K562 (cell line): ENCODE measurements around the gene KCNK1. TPM values are rescaled to one million over a fixed set of nuclear protein-coding genes. Genes with fewer than 3 reads are reported as not detected.

Experiments
- CEBPG ChIP-seq, 3 experiments: fragments of 200-800 bp in 1 of 3; sonication (Bioruptor generic) in 1 of 3; sonication (generic) in 1 of 3; formaldehyde crosslinking in 1 of 3; IDR thresholded peaks in 2 of 3; conservative IDR thresholded peaks in 1 of 3; 2 replicates each; pipeline versions ENCODE4 v1.6.1 to v1.8.0; 2016 to 2022; ENCODE audit warnings: missing compliant biosample characterization in 2 of 3, missing genetic modification characterization in 2 of 3, mild to moderate bottlenecking in 1 of 3, missing genetic modification reagents in 1 of 3
- CREBBP ChIP-seq: IDR thresholded peaks from one replicate; pipeline ENCODE4 v1.6.1; 2012; ENCODE audit warnings: low read depth, mild to moderate bottlenecking, control low read depth, inconsistent platforms, low read length
- EGR1 ChIP-seq: fragments of 450-650 bp; conservative IDR thresholded peaks from 2 replicates; pipeline ENCODE4 v1.6.1; 2017; ENCODE audit warnings: mild to moderate bottlenecking
- FOXM1 ChIP-seq, 2 experiments: fragments of 450-650 bp in 1 of 2; sonication (generic) in 1 of 2; formaldehyde crosslinking in 1 of 2; IDR thresholded peaks; 2 replicates each; pipeline versions ENCODE4 v1.6.1 to v1.9.0; 2017 to 2022; ENCODE audit warnings: low read depth in 2 of 2, mild to moderate bottlenecking in 2 of 2, missing genetic modification reagents in 1 of 2, moderate library complexity in 1 of 2
- GTF2A2 ChIP-seq: IDR thresholded peaks from 2 replicates; pipeline ENCODE4 v1.6.1; 2016; ENCODE audit warnings: mild to moderate bottlenecking, missing genetic modification characterization, missing compliant biosample characterization
- HMG20A ChIP-seq: fragments of 450-650 bp; formaldehyde crosslinking; conservative IDR thresholded peaks from 2 replicates; pipeline ENCODE4 v1.4.0; 2020; ENCODE audit warnings: mild to moderate bottlenecking, mixed read lengths
- KAT2B ChIP-seq: IDR thresholded peaks from one replicate; pipeline ENCODE4 v1.6.1; 2012; ENCODE audit warnings: low read depth, mild to moderate bottlenecking, control low read depth, inconsistent platforms, low read length, moderate library complexity
- MAFG ChIP-seq: fragments of 450-650 bp; conservative IDR thresholded peaks from 2 replicates; pipeline ENCODE4 v1.6.1; 2016; ENCODE audit warnings: missing genetic modification characterization, missing compliant biosample characterization
- MTA1 ChIP-seq: fragments of 450-650 bp; IDR thresholded peaks from 2 replicates; pipeline ENCODE4 v1.6.1; 2017; ENCODE audit warnings: borderline replicate concordance
- NELFE ChIP-seq: IDR thresholded peaks from 2 replicates; pipeline ENCODE4 v1.6.1; 2011; ENCODE audit warnings: mild to moderate bottlenecking; ENCODE audit not compliant: insufficient read depth, insufficient read length
- NFATC3 ChIP-seq: fragments of 450-650 bp; IDR thresholded peaks from 2 replicates; pipeline ENCODE4 v1.6.1; 2017; ENCODE audit warnings: mild to moderate bottlenecking
- PHF20 ChIP-seq: fragments of 450-650 bp; IDR thresholded peaks from 2 replicates; pipeline ENCODE4 v1.6.1; 2018; ENCODE audit not compliant: partially characterized antibody
- RBBP5 ChIP-seq: fragments of 200-600 bp; sonication (generic); IDR thresholded peaks from 2 replicates; pipeline ENCODE4 v1.6.1; 2012; ENCODE audit warnings: borderline replicate concordance, mild to moderate bottlenecking, low read length, control low read depth, inconsistent platforms; ENCODE audit not compliant: insufficient read depth, poor library complexity, severe bottlenecking
- SMAD3 ChIP-seq: fragments of 450-650 bp; formaldehyde crosslinking; conservative IDR thresholded peaks from 2 replicates; pipeline ENCODE4 v1.4.0; 2020; ENCODE audit warnings: mild to moderate bottlenecking
- TGIF2 ChIP-seq: sonication (generic); formaldehyde crosslinking; IDR thresholded peaks from 2 replicates; pipeline ENCODE4 v1.8.1; 2022; ENCODE audit warnings: mild to moderate bottlenecking, missing genetic modification reagents, moderate library complexity
- ZBED1 ChIP-seq: IDR thresholded peaks from 2 replicates; pipeline ENCODE4 v1.6.1; 2014
- ZKSCAN3 ChIP-seq: fragments of 250-450 bp; sonication (Bioruptor Pico); IDR thresholded peaks from 2 replicates; pipeline ENCODE4 v1.4.0; 2020
- ZNF217 ChIP-seq: sonication (generic); formaldehyde crosslinking; IDR thresholded peaks from 2 replicates; pipeline ENCODE4 v1.8.0; 2022; ENCODE audit warnings: mild to moderate bottlenecking, missing genetic modification reagents
- ZNF232 ChIP-seq: sonication (generic); formaldehyde crosslinking; IDR thresholded peaks from 2 replicates; pipeline ENCODE4 v1.8.0; 2022; ENCODE audit warnings: mild to moderate bottlenecking, missing genetic modification reagents
- polyA plus RNA-seq, 8 experiments: library from polyadenylated mRNA; depleted of rRNA in 4 of 8; stranded (reverse) in 5 of 8; unstranded in 3 of 8; fragments of >200 nt; fragmentation: Nextera tagmentation in 2 of 8; fragmentation: Illumina TruSeq in 1 of 8; extraction: Ambion mirVana in 2 of 8; extraction: Trizol in 1 of 8; gene quantifications; 2 replicates each; pipeline versions ENCODE4 v1.2.1 to v1.2.3, GENCODE V29; 2011 to 2014; ENCODE audit warnings: inconsistent platforms in 1 of 8, missing spikeins in 1 of 8
- total RNA-seq, 7 experiments: library from RNA; depleted of rRNA in 6 of 7; stranded (reverse); fragments of >200 nt in 6 of 7; fragmentation: Illumina TruSeq in 2 of 7; extraction: Trizol in 2 of 7; gene quantifications; 2 replicates each; pipeline versions ENCODE4 v1.2.1 to v1.2.3, GENCODE V29; 2011 to 2021; ENCODE audit warnings: low replicate concordance in 1 of 7
- TF ChIP-seq, protein P1 (sequence below): fragments of 250-450 bp; sonication (Bioruptor Pico); IDR thresholded peaks from 2 replicates; pipeline ENCODE4 v1.5.0; 2022; ENCODE audit warnings: mild to moderate bottlenecking
- TF ChIP-seq, protein P2 (sequence below): fragments of 450-650 bp; IDR thresholded peaks from 2 replicates; pipeline ENCODE4 v1.6.1; 2016; ENCODE audit warnings: low read depth

The KCNK1 gene
- total and polyA plus RNA-seq, 9 of the 15 experiments (the other 6 are each of a cell fraction or from before 2014, with no cell fraction given) = 3.1 to 22.7 (median 6.0) TPM

DNA sequence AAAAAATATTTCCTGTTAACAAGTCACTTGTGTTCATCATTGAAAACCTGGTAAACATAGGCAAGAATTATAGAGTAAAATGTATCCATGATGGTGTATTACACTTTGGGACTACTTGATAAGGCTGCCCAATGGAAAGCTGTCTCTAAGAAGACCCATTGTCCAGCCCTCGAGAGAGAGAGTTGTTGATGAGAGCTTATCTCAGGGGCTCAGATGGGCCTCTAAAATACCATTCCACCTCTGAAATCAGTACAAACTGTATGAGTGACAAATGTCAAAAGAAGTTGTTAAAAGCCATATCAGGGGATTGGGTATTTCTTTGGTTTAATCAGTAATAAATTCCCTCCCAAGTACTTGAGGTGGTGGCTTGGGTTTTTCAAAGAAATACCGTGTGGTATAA, 96.1 kb downstream of the KCNK1 start (continued):
- no peak for TF ChIP-seq MTA1
- TF ChIP-seq HMG20A (CRISPR knock-in tag) = 0 out of 2 replicates have a peak, but pooled peaks have one; percentile 70
- no peak for TF ChIP-seq EGR1
- no peak for TF ChIP-seq ZNF217 (CRISPR knock-in tag)
- TF ChIP-seq, protein P1, sequence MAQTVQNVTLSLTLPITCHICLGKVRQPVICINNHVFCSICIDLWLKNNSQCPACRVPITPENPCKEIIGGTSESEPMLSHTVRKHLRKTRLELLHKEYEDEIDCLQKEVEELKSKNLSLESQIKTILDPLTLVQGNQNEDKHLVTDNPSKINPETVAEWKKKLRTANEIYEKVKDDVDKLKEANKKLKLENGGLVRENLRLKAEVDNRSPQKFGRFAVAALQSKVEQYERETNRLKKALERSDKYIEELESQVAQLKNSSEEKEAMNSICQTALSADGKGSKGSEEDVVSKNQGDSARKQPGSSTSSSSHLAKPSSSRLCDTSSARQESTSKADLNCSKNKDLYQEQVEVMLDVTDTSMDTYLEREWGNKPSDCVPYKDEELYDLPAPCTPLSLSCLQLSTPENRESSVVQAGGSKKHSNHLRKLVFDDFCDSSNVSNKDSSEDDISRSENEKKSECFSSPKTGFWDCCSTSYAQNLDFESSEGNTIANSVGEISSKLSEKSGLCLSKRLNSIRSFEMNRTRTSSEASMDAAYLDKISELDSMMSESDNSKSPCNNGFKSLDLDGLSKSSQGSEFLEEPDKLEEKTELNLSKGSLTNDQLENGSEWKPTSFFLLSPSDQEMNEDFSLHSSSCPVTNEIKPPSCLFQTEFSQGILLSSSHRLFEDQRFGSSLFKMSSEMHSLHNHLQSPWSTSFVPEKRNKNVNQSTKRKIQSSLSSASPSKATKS (CRISPR knock-in tag) = no peak
- TF ChIP-seq SMAD3 = no peak
- no peak for TF ChIP-seq RBBP5
- TF ChIP-seq, protein P2, sequence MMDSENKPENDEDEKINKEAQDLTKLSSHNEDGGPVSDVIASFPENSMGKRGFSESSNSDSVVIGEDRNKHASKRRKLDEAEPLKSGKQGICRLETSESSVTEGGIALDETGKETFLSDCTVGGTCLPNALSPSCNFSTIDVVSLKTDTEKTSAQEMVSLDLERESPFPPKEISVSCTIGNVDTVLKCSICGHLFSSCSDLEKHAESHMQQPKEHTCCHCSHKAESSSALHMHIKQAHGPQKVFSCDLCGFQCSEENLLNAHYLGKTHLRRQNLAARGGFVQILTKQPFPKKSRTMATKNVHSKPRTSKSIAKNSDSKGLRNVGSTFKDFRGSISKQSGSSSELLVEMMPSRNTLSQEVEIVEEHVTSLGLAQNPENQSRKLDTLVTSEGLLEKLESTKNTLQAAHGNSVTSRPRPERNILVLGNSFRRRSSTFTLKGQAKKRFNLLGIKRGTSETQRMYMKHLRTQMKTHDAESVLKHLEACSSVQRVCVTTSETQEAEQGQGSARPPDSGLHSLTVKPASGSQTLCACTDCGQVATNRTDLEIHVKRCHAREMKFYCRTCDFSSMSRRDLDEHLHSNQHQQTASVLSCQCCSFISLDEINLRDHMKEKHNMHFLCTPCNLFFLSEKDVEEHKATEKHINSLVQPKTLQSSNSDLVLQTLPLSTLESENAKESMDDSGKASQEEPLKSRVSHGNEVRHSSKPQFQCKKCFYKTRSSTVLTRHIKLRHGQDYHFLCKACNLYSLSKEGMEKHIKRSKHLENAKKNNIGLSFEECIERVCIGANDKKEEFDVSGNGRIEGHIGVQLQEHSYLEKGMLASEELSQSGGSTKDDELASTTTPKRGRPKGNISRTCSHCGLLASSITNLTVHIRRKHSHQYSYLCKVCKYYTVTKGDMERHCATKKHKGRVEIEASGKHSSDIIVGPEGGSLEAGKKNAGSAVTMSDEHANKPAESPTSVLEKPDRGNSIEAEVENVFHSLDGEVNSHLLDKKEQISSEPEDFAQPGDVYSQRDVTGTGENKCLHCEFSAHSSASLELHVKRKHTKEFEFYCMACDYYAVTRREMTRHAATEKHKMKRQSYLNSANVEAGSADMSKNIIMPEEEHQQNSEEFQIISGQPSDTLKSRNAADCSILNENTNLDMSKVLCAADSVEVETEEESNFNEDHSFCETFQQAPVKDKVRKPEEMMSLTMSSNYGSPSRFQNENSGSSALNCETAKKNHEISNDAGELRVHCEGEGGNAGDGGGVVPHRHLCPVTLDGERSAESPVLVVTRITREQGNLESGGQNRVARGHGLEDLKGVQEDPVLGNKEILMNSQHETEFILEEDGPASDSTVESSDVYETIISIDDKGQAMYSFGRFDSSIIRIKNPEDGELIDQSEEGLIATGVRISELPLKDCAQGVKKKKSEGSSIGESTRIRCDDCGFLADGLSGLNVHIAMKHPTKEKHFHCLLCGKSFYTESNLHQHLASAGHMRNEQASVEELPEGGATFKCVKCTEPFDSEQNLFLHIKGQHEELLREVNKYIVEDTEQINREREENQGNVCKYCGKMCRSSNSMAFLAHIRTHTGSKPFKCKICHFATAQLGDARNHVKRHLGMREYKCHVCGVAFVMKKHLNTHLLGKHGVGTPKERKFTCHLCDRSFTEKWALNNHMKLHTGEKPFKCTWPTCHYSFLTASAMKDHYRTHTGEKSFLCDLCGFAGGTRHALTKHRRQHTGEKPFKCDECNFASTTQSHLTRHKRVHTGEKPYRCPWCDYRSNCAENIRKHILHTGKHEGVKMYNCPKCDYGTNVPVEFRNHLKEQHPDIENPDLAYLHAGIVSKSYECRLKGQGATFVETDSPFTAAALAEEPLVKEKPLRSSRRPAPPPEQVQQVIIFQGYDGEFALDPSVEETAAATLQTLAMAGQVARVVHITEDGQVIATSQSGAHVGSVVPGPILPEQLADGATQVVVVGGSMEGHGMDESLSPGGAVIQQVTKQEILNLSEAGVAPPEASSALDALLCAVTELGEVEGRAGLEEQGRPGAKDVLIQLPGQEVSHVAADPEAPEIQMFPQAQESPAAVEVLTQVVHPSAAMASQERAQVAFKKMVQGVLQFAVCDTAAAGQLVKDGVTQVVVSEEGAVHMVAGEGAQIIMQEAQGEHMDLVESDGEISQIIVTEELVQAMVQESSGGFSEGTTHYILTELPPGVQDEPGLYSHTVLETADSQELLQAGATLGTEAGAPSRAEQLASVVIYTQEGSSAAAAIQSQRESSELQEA = no peak
- no peak for TF ChIP-seq KAT2B
- TF ChIP-seq TGIF2 = no peak
- no peak for TF ChIP-seq CREBBP
- TF ChIP-seq ZBED1 = no peak
- no peak for TF ChIP-seq MAFG
- no peak for TF ChIP-seq GTF2A2
- TF ChIP-seq NFATC3 = no peak
- no peak for TF ChIP-seq PHF20
- TF ChIP-seq FOXM1 (IDR thresholded peaks at IDR 0.05; ENCODE audit: low read depth) = peak; percentile 61
- no peak for TF ChIP-seq FOXM1 (CRISPR knock-in tag; IDR thresholded peaks at IDR 0.05; ENCODE audit: low read depth)
- no peak for TF ChIP-seq ZKSCAN3 (CRISPR knock-in tag)
- no peak for TF ChIP-seq NELFE
- TF ChIP-seq CEBPG (CRISPR knock-in tag; IDR thresholded peaks at IDR 0.05) = no peak
- TF ChIP-seq CEBPG (tag; conservative IDR thresholded peaks at IDR 0.05 in 1 of 2, IDR thresholded peaks at IDR 0.05 in 1 of 2) = no peak
- TF ChIP-seq ZNF232 = no peak
